Coronary artery (tissue), 2 donors: ENCODE measurements around the gene CTDSP1.

Source experiments
- DNase-seq: peaks from one replicate; pipeline ENCODE4 v3.0.0-alpha.2; 2017; ENCODE audit warnings: low spot score
- H3K27ac ChIP-seq, 2 donors: fragments of 200-600 bp; sonication (generic); one replicate each; pipeline ENCODE4 v1.5.1; 2016 to 2019
- H3K4me3 ChIP-seq: fragments of 200-600 bp; sonication (generic); 2 replicates; pipeline ENCODE4 v1.5.1; 2016; ENCODE audit warnings: mild to moderate bottlenecking, moderate library complexity
- TF ChIP-seq, protein P1 (sequence below): fragments of 200-600 bp; sonication (generic); IDR thresholded peaks from one replicate; pipeline ENCODE4 v1.5.1; 2019; ENCODE audit warnings: antibody characterized with exemption

Gene CTDSP1

DNA sequence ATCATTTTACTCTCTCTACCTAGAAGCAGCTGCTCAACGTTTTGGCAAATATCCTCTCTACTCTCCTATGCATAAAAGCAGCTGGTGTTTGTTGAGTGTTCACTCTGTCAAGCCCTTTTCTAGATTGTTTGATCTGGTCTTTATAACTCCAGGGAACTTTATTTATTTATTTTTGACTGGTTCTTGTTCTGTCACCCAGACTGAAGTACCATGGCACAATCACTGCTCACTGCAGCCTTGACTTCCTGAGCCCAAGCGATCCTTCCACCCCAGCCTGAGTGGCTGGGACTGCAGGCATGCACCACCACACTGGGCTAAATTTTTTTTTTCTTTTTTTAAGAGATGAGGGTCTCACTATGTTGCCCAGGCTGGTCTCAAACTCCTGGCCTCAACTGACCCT, 30.3 kb upstream of the CTDSP1 start:
- TF ChIP-seq, protein P1, sequence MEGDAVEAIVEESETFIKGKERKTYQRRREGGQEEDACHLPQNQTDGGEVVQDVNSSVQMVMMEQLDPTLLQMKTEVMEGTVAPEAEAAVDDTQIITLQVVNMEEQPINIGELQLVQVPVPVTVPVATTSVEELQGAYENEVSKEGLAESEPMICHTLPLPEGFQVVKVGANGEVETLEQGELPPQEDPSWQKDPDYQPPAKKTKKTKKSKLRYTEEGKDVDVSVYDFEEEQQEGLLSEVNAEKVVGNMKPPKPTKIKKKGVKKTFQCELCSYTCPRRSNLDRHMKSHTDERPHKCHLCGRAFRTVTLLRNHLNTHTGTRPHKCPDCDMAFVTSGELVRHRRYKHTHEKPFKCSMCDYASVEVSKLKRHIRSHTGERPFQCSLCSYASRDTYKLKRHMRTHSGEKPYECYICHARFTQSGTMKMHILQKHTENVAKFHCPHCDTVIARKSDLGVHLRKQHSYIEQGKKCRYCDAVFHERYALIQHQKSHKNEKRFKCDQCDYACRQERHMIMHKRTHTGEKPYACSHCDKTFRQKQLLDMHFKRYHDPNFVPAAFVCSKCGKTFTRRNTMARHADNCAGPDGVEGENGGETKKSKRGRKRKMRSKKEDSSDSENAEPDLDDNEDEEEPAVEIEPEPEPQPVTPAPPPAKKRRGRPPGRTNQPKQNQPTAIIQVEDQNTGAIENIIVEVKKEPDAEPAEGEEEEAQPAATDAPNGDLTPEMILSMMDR: no peak
- Histone ChIP-seq H3K4me3 (no peak overlapping the region), H3K27ac (peak overlapping the region in 1 of 2 donors; percentile 48)
- no peak for DNase-seq

- H3K4me3 ChIP-seq: no peak overlapping the region
- peak overlapping the region; percentile 65 to 84 for H3K27ac ChIP-seq
- DNase-seq: peak; percentile 81
- TF ChIP-seq, protein P1: no peak
Measured at GRCh38 chr2:218370410-218371063, 29.1 kb upstream of the CTDSP1 start.

DNA sequence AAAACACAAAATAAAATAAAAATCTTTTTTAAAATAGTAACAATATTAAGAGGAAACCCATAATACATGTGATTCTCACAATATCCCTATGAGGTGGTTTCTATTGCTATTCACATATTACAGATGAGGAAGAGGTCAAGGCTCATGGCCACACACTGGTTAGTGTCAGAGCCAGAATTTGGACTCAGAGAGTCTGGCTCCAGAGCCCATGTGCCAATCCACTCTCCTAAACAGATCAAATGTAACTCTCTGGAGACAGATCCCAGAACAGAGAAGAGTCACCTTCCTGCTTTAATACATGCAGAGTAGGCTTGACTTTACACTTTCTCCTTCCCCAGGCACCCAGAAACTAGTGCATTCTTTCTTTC, 27.7 kb upstream of the CTDSP1 start:
- H3K4me3 ChIP-seq: no peak overlapping the region
- peak overlapping the region; percentile 20 to 65 for H3K27ac ChIP-seq
- DNase-seq: no peak
- TF ChIP-seq, protein P1: no peak

DNA sequence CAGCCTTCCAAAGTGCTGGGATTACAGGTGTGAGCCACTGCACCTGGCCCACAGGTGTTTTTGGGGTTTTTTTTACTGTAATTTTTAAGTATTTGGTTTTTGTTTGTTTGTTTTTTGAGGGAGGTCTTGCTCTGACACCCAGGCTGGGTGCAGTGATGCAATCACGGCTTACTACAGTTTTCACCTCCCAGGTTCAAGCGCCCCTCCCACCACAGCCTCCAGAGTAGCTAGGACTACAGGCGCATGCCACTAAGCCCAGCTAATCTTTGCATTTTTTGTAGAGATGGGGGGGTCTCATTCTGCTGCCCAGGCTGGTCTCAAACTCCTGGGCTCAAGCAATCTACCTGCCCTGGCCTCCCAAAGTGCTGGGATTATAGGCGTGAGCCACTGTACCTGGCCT, 24.9 kb upstream of the CTDSP1 start:
- TF ChIP-seq, protein P1: no peak
- no peak for DNase-seq
- no peak overlapping the region for H3K27ac ChIP-seq
- H3K4me3 ChIP-seq: no peak overlapping the region

DNA sequence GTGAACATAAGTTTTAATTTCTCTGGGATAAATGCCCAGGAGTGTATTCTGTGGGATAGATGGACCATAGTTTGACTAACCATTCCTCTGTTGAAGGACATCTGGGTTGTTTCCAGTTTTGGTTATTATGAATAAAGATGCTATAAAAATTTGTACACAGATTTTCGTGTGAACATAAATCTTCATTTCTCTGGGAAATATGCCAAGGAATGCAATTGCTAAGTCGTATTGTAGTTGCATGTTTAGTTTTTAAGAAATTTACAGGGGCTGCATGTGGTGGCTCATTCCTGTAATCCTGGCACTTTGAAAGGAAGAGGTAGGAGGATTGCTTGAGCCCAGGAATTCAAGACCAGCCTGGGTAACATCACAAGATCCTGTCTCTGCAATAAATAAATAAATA, 24.5 kb upstream of the CTDSP1 start:
- TF ChIP-seq, protein P1: no peak
- H3K4me3 ChIP-seq: no peak overlapping the region
- DNase-seq: no peak
- H3K27ac ChIP-seq: no peak overlapping the region

DNA sequence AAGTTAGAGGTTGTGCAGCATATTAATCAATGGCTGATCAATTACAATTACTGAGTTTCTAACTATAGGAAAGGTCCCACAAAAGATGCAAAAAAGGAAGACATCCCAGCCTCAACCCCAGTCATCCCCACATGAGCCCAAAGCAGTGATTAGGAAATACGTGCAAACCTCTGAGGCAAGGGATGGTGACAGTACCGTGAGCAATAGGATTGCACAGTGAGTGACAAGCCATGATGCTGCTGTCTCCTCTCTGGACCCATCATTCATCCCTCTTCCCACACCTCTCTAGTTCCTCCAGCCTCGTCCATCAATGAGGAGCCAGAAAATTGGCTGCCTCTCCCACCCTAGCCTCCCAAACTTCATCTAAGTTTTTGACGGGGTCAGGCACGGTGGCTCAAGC, 21.6 kb upstream of the CTDSP1 start:
- TF ChIP-seq, protein P1: no peak
- no peak for DNase-seq
- no peak overlapping the region for H3K27ac ChIP-seq
- H3K4me3 ChIP-seq: no peak overlapping the region

- DNase-seq: peak; percentile 80
- TF ChIP-seq, protein P1: no peak
- peak within 1 kb of the TSS in 1 of 2 donors; percentile 79 for H3K27ac ChIP-seq
- H3K4me3 ChIP-seq: peak within 1 kb of the TSS; percentile 55
Measured at GRCh38 chr2:218381916-218382366, 17.7 kb upstream of the CTDSP1 start, which contains the start of gene SLC11A1. SLC11A1 (plus strand) TSS chr2:218382273; CDS start chr2:218382369, 96 bp downstream.
